ENCODE data around the gene AAGAB. TPM values are rescaled to one million over a fixed set of nuclear protein-coding genes. Genes with fewer than 3 reads are reported as not detected.
A peak's percentile ranks its signal among the peaks of the same experiment; 100 is the strongest.

Gene AAGAB
- total RNA-seq, 1 donor from 2014 or later: 27.8 TPM

GRCh38 chr15:67173005-67173404 lies 81.5 kb downstream of the AAGAB start:
- no peak overlapping the region for H3K4me3 ChIP-seq
- peaks cover 13 to 29% of the 10 kb centered on the region in 2 donors for H3K4me1 ChIP-seq
- TF ChIP-seq, protein P1, sequence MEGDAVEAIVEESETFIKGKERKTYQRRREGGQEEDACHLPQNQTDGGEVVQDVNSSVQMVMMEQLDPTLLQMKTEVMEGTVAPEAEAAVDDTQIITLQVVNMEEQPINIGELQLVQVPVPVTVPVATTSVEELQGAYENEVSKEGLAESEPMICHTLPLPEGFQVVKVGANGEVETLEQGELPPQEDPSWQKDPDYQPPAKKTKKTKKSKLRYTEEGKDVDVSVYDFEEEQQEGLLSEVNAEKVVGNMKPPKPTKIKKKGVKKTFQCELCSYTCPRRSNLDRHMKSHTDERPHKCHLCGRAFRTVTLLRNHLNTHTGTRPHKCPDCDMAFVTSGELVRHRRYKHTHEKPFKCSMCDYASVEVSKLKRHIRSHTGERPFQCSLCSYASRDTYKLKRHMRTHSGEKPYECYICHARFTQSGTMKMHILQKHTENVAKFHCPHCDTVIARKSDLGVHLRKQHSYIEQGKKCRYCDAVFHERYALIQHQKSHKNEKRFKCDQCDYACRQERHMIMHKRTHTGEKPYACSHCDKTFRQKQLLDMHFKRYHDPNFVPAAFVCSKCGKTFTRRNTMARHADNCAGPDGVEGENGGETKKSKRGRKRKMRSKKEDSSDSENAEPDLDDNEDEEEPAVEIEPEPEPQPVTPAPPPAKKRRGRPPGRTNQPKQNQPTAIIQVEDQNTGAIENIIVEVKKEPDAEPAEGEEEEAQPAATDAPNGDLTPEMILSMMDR (IDR thresholded peaks at IDR 0.05): no peak
- peak in 1 of 2 donors; percentile 6 for DNase-seq (ENCODE audit: low spot score in 2 of 2)
- no peaks in the 10 kb centered on the region for H3K27me3 ChIP-seq
- H3K9me3 ChIP-seq: no peaks in the 10 kb centered on the region
- no peak overlapping the region for H3K27ac ChIP-seq
- intact Hi-C loops (cut with DNase I): no loop called here
- peaks cover 15 to 32% of the 10 kb centered on the region in 2 donors for H3K36me3 ChIP-seq

GRCh38 chr15:67172172-67172571 lies 82.3 kb downstream of the AAGAB start:
- Histone ChIP-seq H3K27ac (no peak overlapping the region), H3K4me3 (no peak overlapping the region), H3K4me1 (peaks cover 9 to 32% of the 10 kb centered on the region in 2 donors), H3K36me3 (peaks cover 15 to 37% of the 10 kb centered on the region in 2 donors), H3K27me3 (no peaks in the 10 kb centered on the region), H3K9me3 (no peaks in the 10 kb centered on the region)
- DNase-seq (ENCODE audit: low spot score in 2 of 2): peak in 1 of 2 donors; percentile 5
- TF ChIP-seq, protein P1 (IDR thresholded peaks at IDR 0.05): no peak
- intact Hi-C loops (cut with DNase I): no loop called here

DNA sequence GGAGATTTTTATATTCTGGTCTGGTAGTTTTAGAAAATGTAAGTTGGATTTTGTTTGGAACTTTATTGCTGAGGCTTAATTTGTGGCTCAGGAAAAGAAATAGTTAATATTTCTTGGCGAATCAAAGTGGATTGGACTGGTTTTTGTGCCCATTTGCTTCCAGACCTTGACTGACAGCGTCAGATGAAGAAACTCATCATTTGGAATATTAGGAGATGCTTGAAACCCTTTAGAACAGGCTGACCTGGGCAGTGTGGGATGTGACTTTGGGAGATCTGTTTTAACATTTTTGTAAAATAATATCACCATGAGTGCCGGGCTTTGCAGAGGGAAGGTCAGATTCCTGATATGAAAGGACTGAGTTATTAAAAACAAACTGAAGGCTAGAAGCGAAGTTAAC lies 83.0 kb downstream of the AAGAB start:
- TF ChIP-seq, protein P1 (IDR thresholded peaks at IDR 0.05): no peak
- Histone ChIP-seq H3K9me3 (no peaks in the 10 kb centered on the region), H3K4me3 (no peak overlapping the region), H3K27me3 (no peaks in the 10 kb centered on the region), H3K36me3 (peaks cover 15 to 37% of the 10 kb centered on the region in 2 donors), H3K4me1 (peaks cover 7 to 32% of the 10 kb centered on the region in 2 donors), H3K27ac (no peak overlapping the region)
- intact Hi-C loops (cut with DNase I): no loop called here
- DNase-seq (ENCODE audit: low spot score in 2 of 2): no peak

- Histone ChIP-seq H3K4me3 (no peak overlapping the region), H3K36me3 (peaks cover 15 to 37% of the 10 kb centered on the region in 2 donors), H3K27ac (no peak overlapping the region), H3K27me3 (no peaks in the 10 kb centered on the region), H3K4me1 (peaks cover 8 to 32% of the 10 kb centered on the region in 2 donors), H3K9me3 (no peaks in the 10 kb centered on the region)
- intact Hi-C loops (cut with DNase I): no loop called here
- TF ChIP-seq, protein P1 (IDR thresholded peaks at IDR 0.05): no peak
- DNase-seq (ENCODE audit: low spot score in 2 of 2): no peak
Observed at GRCh38 chr15:67170143-67170925, 84.1 kb downstream of the AAGAB start.

DNA sequence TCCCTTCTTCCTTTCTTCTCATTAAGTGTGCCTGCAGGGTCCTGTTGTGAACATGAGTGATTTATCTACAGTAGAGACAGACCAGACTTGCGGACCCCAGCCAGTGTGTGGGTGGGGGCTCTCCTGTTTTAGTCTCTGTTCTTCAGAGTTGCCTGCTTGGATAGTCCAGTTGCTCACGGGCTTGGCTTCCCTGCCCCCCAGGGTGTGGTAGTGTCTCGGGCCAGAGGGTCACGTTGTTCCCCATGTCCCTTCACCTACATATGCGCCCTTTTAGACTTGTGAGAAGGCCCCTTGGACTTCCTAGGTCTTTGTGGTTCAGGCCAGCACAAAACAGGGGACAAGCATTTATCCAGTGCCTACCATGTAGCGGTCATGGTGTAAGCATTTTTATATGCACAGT lies 85.8 kb downstream of the AAGAB start:
- Histone ChIP-seq H3K36me3 (peaks cover 15 to 37% of the 10 kb centered on the region in 2 donors), H3K27me3 (no peaks in the 10 kb centered on the region), H3K4me3 (no peak overlapping the region), H3K9me3 (no peaks in the 10 kb centered on the region), H3K27ac (no peak overlapping the region), H3K4me1 (peaks cover 12 to 40% of the 10 kb centered on the region in 2 donors)
- DNase-seq (ENCODE audit: low spot score in 2 of 2): no peak
- intact Hi-C loops (cut with DNase I): no loop called here
- TF ChIP-seq, protein P1 (IDR thresholded peaks at IDR 0.05): no peak

Data from ascending aorta (tissue), 2 donors.